Fibroblast of upper back skin (primary cell): ENCODE measurements around the gene NSUN3.
A peak's percentile ranks its signal among the peaks of the same experiment; 100 is the strongest.
"Not testable (repeated sequence)": the region's sequence is repeated elsewhere in the genome, so short reads cannot be mapped to it uniquely, and the experiment has no call there.

ENCODE experiments used
- DNase-seq: peaks from one replicate; pipeline ENCODE4 v3.0.0-alpha.2; 2013

The NSUN3 gene

GRCh38 chr3:94062513-94063404 is at the start of gene NSUN3, which contains the start of gene DHFR2:
Gene NSUN3 (plus strand): TSS chr3:94063061. CDS start chr3:94063127, 66 bp downstream.
Gene DHFR2 (minus strand): TSS chr3:94062916. CDS start chr3:94061511, 1,405 bp downstream.
- peak; percentile 99 for DNase-seq

- DNase-seq = no peak
Measured at GRCh38 chr3:94015025-94015424, 47.8 kb upstream of the NSUN3 start.

GRCh38 chr3:94019659-94020058 is 43.2 kb upstream of the NSUN3 start:
- no peak for DNase-seq

DNA sequence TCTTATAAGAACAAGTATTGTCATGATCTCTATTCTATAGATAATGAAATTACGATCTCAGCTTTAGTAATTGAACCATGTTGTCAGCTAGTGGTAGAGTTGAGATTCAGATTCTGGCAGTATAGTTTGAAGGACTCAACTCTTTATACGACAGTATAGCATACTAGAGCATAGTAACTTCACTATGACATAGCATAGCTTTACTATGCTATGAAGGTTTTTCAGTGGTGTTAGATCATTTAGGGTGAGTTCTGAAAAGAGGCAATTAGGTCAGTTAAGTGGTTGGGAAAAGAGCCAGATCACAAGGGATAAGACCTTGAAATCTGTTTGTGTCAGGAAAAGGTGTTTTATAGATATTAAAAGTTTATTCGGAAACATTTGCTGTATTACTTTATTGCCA is 42.6 kb upstream of the NSUN3 start:
- DNase-seq = no peak

DNA sequence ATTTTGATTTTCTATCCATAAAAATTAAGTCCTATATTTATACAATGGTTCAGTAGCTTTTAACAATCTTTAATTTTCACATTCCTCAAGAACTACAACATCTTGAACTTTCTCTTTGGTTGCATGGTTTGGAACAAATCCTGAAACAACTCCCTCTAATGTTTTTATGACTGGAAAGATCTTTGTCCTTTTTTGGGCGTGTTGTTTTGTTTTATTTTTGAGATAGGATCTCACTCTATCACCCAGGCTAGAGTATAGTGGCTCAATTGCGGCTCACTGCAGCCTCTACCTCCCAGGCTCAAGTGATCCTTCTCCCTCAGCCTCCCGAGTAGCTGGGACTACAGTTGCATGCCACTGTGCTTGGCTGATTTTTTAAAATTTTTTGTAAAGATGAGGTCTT is 38.5 kb upstream of the NSUN3 start:
- peak; percentile 39 for DNase-seq

DNA sequence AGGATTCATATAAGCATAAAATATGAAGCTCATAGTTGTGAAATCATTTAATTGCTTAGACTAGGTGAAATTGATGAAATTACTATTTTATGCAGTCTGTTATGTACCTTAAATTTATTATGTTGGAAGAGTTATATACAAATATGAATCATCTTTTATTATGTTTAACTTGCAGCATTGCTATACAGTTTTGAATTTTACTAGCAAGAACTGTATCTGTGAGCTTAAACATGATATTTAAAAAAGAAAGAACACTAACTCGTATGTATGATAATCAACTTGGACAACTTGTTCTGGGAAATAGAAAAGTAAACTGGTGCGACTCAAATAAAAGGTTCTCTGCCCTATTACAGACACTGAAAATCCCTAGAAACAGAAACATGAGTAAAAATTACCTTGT is 36.2 kb upstream of the NSUN3 start:
- DNase-seq = no peak

GRCh38 chr3:94028093-94028837 is 34.6 kb upstream of the NSUN3 start, which contains the start of gene STX19:
Gene STX19 (minus strand): TSS chr3:94028597. CDS start chr3:94015269, 13,328 bp downstream.
- DNase-seq = no peak

- peak; percentile 58 for DNase-seq
Measured at GRCh38 chr3:94036909-94037507, 25.9 kb upstream of the NSUN3 start.

GRCh38 chr3:94043285-94043684 is 19.6 kb upstream of the NSUN3 start:
- no peak for DNase-seq

GRCh38 chr3:94044100-94044936 is 18.5 kb upstream of the NSUN3 start:
- DNase-seq = not testable (repeated sequence)

- DNase-seq = no peak
Measured at GRCh38 chr3:94046533-94046932, 16.3 kb upstream of the NSUN3 start.

- DNase-seq = no peak
Measured at GRCh38 chr3:94049267-94049666, 13.6 kb upstream of the NSUN3 start.

GRCh38 chr3:94050546-94050945 is 12.3 kb upstream of the NSUN3 start:
- DNase-seq = no peak

GRCh38 chr3:94061297-94061696 is 1.6 kb upstream of the NSUN3 start:
- no peak for DNase-seq

GRCh38 chr3:94063496-94064119 is 747 bp downstream of the NSUN3 start:
- no peak for DNase-seq

DNA sequence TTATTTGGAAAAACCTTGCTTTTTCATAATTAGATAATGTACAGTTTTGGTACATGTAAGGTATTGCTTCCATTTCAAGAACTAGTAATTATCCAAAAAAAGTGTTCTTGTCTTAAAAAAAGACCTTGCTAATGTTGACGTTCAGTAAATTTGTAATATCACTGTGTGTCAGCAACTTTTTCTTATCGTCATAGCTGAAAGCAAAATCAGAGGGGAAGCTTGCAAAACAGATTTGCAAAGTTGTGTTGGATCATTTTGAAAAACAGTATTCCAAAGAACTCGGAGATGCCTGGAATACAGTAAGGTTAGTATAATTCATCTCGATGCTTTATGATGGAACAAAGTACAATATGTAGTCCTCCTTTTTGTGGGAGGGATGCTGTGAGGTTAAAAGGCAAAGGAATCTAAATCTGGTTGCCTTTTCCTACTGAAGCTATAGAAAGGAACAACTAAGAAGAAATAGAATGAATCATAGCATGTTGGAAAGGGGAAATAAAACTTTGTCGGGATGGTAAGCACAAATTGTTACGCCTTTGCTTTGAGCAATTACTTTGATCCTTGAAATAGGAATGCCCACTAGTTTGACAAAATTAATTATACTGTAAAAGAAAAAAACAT is 1.5 kb downstream of the NSUN3 start:
- DNase-seq = no peak

DNA sequence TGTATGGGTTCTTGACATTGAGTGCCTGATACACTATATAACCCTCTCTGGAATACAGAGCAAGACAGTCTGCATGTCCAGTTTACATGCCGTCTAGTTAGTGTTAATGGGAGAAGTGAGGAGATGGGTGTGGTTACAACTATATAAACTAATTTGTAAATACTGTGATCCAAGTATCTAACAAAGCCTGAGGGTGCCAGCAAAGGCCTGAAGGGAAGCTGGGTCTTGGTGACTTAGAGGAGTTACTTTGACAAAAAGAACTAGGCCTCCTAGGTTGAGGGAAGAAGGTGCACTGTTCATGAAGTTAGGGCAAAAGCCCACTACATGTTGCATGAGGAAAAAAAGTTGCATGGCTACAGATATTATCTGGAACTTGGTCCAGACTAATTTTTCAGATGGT is 2.3 kb downstream of the NSUN3 start:
- DNase-seq = no peak

DNA sequence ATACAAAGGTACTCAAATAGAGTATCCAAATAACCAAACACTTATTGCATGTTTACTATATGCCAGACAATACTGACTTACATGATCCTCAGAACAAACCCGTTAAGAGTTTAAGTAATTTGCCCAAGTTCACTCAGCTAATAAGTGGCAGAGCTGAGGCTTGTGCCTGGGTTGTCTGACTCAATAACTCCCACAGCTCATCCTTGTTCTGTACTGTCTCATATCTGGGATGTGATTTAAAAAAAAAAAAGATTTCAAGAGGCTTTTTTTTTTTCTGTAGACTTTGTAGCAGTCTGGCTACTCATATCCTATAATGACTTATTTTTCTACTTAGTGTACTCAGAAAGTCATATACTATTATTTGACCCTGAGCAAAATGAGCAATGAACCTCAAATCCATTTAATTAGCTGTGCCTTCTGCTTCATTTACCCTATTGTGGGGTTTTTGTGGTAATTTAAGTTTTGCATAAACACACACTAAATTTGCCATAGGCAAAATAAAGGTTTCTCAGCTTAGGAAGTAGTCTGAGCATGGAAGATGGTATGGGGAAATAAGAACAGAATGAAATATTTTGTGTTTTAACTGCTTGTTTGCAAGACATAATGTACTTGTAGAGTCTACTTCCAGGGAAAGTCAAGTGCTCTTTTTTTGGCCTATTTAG is 3.1 kb downstream of the NSUN3 start:
- no peak for DNase-seq

DNA sequence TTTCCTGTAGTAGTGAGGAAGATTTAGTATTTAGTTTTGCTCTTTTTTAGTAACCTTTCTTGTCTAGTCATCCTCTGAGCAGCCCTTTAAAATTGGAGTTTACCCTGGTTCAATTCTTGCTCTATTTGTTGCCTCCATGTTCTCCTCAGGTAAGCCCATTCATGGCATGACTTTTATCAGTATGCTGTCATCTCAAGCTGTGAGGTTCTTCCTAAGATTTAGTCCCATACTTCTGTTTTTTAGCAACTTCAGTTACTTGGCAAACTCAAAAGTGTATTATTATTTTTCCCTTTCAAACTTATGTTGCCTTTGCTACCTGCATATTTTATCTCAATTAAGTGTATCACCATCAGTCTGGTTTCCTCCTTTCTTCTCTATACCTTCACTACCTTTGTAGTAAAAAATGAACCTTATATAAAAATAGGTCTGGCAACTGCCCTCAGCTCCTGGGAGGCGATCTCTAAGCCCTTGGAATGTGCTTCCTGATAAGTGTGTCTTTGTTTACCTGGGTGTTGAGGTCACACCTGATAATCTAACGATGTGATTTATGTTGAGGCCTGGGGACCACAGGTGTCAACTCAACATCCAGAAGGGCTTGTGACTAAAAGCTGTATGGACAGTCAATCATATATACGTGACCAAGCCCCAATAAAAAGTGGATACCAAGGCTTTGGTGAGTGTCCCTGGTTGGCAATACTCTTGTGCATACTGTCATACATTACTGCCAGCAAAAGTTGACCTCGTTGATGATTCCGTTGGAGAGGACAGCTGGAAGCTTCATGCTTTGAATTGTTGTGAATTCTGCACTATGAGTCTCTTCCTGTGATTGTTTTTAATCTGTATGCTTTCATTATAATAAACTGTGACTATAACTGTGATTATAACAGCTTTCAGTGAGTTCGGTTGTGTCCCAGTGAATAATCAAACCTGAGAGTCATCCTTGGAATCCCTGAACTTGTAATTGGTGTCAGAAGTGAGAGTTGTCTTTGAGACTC is 3.9 kb downstream of the NSUN3 start:
- DNase-seq = no peak
